Lower leg skin (tissue), 3 donors: ENCODE measurements around the gene BNC2.

ENCODE experiments used
- CTCF ChIP-seq, 3 donors: fragments of 450-650 bp; IDR thresholded peaks; one replicate each; pipeline ENCODE4 v1.5.1; 2016; ENCODE audit warnings: antibody characterized with exemption in 3 of 3, mild to moderate bottlenecking in 3 of 3, moderate library complexity in 2 of 3
- POLR2A ChIP-seq, 2 donors: fragments of 450-650 bp; IDR thresholded peaks; one replicate each; pipeline ENCODE4 v1.6.1; 2016 to 2017; ENCODE audit warnings: antibody characterized with exemption in 2 of 2, mild to moderate bottlenecking in 1 of 2, moderate library complexity in 1 of 2

- TF ChIP-seq POLR2A (IDR thresholded peaks at IDR 0.05) = no peak
- no peak for TF ChIP-seq CTCF (IDR thresholded peaks at IDR 0.05)
Measured at GRCh38 chr9:16768816-16769215, 101.7 kb downstream of the BNC2 start.
